ENCODE results near the gene RNU1-1.
"Not testable (repeated sequence)": the region's sequence is repeated elsewhere in the genome, so short reads cannot be mapped to it uniquely, and the experiment has no call there.

RNU1-1 gene

DNA sequence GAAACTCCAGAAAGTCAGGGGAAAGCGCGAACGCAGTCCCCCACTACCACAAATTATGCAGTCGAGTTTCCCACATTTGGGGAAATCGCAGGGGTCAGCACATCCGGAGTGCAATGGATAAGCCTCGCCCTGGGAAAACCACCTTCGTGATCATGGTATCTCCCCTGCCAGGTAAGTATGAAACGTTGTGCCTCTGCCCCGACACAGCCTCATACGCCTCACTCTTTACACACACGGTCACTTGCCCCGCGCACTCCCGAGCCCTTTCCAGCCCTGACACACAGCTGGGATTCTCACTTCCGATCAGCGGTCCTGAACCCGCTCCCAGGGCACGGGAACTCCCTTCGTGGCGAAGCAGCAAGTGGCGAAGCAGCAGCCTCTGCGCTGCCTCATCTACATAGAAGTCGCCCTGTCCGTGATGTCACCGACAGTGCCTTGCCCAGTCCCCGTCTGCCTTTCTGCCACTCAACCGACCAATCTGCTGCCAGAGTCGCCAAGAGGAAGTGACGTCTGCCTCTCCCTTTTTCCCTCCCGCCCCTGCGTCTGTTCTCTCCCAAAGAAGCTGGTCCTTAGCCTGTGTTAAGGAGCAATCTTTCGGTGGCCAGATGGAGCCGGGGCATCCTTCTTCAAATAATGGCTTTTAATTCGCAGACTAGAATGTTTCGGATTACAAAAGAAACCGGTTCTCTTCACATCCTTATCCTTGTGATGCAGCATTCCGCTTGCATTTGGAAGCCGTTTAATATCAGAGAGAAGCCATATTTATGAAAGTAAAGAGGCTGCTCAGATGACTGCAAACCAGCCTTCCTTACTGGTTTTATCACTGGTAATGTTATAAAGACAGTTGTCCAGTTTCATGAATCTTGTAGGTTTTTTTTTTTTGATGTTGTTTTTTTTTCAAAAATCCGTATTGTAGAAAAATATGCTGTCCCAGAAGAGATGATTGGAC is at the start of gene RNU1-1:
TSS of gene RNU1-1 (minus strand) at position 179 of the 949 bp plus-strand sequence.
- not testable (repeated sequence) for DNase-seq

DNA sequence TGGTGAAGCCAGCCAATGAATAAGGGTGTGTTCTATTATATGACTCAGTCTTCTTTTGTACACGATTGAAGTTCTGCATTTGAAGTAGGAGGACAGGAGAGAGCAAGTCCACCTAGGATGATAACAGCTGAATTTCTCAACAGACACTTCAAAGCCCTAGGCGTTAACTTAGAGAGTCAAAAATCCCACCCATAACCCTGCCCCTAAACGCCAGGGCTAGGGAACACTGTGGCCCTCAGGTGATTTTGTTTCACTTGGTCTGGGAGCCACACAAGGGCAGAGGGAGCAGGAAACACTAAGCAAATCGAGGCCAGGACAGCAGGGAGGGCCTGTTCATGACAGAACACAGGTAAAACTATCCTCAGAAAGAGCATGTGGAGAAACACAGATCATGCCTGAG is 47.0 kb upstream of the RNU1-1 start:
- DNase-seq = not testable (repeated sequence)

DNA sequence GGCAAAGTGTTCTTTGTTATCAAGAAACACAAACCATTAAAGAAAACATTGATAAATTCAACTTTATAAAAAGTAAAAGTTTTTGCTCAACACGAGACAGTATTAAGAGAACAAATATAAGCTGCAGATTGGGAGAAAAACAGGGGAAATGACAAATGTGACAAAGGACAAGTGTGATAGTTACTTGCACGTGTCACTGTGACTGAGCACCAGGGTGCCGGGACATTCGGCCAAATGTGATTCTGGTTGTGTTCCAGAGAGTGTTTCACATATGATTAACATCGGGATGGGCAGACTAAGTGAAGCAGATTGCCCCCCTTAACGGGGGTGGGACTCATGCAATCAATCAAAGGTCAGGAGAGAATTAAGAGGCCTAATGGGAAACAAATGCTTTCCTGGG is 46.4 kb upstream of the RNU1-1 start:
- DNase-seq = not testable (repeated sequence)

DNA sequence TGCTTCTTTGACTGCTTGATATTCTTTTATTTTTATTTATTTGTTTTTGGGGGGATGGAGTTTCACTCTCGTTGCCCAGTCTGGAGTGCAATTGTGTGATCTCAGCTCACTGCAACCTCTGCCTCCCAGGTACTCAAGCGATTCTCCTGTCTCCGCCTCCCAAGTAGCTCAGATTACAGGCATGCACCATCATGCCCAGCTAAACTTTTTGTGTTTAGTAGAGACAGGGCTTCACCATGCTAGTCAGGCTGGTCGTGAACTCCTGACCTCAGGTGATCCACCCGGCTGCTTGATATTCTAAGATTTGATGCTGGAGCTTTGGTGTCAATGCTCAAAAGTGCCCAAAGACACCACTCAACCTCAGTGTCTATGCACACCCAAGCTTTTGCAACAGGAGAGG is 45.6 kb upstream of the RNU1-1 start:
- DNase-seq = not testable (repeated sequence)

DNA sequence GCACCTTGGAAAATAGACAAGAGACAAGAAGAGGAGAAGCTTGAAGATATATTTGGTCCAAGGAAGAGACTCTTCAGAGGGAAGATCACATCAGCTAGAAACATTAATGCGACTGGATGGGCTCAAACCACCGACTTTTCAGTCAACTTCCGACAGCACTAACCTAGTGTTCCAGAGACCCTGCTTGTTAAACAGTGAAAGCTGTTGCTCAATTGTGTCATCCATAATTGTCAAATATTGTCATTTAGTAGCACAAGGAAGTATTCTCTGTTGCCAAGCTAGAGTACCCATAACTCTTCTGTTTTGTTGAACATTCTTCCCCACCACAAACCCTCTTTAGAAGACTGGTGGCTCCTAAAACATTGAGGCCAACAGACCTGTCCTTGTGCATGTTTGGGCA is 42.9 kb upstream of the RNU1-1 start:
- not testable (repeated sequence) for DNase-seq

DNA sequence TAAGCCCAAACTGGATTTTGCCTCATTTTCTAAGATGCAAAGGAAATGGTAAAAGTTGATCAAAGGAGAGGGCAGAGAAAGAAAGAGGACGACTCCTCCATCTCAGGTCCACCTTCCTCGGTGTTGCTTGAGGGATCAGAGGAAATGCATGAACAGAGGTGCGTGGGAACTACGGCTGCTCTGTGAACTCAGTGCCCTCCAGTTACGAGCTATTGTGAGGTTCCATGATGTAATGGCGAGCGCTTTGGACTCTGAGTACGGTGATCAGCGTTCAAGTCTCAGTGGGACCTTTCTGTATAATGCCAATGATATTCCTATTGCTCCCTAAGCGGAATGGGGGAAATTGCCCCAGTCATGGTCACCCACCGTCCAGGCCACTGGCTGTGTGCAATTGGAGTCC is 39.2 kb upstream of the RNU1-1 start:
- DNase-seq = not testable (repeated sequence)

DNA sequence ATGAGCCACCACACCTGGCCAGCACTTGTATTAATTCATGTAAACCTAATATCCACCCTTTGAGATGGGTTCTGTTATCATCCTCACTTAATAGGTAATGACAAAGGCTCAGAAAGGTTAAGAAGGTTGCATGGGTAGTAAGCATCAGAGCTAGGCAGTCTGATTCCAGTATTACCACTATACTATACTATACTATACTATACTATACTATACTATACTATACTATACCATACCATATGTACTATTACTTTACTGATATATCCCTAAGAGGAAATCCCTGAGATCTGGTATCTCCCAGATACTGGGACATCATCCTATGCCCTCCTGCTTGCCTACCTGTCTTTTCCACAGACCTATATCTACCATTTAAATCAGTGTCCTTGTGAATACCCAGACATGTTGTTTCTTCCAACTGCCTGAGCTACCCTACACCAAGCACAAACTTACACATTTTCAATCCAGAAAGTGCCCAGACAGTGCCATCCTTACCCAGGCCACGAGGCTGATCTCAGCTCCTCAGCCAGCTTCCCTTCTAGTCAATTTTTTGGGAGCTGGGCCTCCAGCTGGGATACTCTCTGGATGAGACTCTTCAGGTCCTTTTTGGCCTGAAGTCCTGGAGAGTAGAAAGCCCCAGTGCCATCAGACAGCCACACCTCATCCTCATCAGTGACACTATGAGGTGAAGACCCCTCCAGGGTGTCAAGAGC is 36.3 kb upstream of the RNU1-1 start:
- DNase-seq = not testable (repeated sequence)

DNA sequence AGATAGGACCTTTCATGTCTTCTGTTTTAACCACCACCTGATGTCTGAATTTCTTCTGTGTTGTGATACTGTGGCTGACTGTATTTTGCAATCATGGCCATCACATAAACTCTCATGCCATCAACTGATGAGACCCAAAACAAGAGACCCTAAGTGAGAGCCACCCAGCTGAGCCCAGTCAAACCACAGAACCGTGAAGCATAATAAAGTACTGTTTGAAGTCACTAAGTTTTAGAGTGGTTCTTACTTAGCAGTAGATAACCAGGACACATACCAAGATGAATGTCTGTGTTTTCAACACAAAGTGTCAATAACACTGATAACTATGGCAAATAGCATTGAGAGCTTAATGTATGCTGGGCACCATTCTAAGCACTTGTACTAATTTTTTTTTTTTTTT is 35.5 kb upstream of the RNU1-1 start:
- not testable (repeated sequence) for DNase-seq

DNA sequence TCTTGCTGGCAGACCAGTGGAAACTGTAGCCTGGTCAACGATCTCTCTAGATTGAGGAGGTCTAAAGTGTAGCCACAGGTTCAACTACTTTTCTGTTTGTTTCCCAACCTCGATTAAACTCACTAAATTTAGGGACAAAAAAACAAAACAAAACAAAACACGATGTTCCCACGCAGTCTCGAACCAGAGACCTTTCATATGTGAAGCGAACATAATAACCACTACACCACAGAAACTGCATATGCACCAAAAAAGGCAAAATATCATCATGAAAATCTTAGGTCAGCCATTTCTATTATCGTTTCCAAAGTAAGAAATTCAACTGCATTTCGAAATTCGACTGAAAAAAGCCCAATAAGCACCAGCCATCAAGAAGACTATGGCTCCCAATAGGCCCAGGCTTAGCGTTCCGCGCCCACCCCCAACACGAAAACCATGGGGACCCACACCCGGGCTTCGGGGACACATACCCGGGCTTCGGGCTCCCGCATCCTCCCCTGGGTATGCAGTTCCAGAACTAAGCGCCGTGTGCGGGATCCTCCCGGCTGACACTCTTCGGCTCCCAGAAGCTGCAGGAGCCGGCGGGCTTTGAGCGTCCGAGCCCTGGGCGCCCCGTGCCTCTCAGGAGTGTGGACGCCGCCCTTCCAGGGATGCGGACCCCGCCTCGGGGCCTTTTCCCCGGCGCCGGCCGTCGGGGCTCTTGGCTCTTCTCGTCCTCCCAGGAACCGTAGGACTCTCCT is 33.6 kb upstream of the RNU1-1 start:
- DNase-seq = not testable (repeated sequence)

DNA sequence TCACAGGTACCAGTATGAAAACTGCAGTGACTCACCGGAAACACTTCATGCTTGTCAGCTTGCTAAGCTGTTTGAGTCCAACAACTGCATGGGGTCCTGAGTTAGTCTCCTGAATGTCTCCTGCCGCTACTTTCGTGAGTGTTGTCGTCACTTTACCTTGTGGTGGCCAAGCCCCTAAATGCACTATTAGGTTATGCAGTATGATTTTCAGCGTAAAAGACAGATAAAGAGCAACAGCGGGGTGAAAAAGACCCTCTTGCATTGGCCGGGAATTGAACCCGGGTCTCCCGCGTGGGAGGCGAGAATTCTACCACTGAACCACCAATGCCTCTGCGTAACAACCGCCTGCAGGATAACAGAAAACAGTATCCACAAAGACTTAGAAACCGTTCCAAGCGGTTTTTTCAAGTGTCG is 31.6 kb upstream of the RNU1-1 start:
- not testable (repeated sequence) for DNase-seq

DNA sequence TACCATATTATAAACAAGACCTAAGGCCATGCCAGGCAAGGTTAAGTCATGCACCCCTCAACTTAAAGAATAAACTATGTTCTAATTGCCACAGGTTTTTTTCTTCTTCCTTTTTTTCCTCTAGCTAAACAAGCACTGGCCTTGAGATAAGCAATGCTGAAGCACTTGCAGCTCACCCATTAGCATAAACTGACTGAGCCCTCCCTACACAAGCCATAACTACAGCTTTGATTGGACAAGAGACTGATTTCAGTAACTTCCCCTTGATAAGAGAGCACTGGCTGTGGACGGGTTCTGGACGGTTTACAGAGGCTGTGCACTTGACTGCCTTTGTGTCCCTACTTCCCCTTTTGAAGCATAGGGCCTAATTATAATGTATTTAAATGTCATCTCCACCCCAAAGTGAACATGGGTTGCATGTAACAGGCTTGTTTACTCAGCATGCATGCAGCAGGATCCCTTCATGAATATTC is 26.4 kb upstream of the RNU1-1 start:
- DNase-seq = not testable (repeated sequence)

DNA sequence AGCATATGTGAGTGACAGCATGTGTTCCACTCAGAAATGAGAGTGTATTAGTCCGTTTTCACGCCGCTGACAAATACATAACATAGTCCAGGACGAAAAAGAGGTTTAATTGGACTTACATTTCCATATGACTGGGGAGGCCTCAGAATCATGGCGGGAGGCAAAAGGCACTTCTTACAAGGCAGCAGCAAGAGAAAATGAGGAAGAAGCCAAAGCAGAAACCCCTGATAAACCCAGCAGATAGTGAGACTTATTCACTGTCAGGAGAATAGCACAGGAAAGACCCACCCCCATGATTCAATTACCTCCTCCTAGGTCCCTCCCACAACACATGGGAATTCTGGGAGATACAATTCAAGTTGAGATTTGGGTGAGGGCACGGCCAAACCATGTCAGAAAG is 23.4 kb upstream of the RNU1-1 start:
- not testable (repeated sequence) for DNase-seq

DNA sequence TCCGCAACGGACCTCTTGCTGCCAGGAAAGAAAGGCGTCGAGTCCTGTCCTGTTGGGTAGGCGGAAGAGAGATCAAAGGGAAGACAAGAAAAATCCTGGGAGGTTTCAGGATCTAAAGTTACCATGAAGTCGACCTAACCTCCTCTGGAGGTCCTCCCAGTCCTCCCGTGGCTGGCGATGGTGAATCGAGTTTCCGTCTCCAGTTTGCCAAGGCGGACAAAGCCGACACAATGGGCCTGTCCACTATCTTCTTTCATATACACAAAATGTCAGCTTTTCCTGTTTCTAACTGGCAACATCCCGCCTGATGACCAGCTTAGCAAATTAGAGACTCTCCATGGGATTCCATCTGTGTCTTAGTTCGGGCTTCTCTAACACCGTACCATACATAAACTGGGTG is 22.7 kb upstream of the RNU1-1 start:
- not testable (repeated sequence) for DNase-seq

DNA sequence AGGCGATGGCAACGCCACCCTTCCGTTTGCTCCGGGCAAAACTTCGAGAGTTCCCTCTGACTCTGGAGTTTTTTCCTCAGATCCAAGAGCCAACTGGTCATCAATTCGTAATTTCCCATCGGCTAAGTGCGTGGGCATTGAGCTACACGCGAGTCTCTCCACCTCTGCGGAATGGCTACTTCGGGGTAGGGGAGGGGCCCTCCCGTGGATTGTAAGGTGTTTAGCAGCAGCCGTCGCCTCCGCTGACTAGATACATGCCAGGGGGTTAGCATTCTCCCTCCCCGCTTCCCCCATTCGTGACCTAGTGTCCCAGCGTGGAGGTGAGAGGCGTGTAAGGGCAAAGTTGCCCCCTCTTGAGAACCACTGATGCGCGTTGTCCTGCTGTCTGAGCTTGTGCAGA is 21.8 kb upstream of the RNU1-1 start:
- DNase-seq = not testable (repeated sequence)

DNA sequence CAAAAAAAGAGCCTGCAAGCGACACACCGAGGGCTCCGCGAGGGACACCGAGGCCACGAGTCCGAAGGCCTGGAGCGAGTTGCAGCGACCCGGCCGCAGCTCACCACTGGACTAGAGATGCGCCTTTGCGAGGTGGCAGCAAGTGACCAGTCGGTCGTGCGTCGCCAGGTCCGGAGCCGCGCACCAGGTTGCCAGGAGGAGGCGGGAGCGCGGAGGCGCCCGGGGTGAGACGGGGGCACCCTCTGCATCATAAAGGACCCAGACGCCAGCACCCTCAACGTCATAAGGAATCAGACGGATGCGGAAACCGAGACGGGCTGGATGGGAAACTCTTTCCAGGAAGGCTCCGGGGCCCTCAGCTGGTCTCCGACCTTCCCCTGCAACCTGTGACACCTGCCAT is 21.4 kb upstream of the RNU1-1 start:
- not testable (repeated sequence) for DNase-seq

DNA sequence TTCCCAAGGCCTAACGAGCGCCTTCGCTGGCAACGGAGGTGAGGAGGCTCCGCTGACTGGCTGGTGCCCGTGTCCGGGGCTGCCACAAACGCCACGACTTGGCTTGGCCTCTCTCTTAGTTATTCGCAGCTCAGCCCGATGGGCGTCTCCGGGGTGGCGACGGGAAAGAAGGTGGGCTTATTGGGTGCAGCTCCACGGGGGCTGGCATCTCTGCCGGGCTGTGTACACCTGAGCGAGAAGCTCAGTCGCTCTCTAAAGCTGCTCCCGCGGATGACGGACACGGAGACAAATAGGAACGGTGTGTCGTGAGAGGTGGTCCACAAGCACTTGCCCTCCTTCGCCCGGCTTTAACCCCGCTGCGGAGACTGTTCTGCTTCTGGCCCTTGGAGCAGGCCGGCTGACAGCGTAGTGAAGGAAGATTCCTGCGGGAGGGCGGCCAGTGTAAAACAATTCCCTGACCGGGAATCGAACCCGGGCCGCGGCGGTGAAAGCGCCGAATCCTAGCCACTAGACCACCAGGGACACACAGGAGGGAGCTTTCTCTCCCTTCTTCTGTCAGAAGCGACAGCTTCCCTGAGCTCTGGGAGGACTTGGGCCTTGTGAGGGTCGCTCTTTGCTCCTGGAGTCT is 20.9 kb upstream of the RNU1-1 start:
- not testable (repeated sequence) for DNase-seq

DNA sequence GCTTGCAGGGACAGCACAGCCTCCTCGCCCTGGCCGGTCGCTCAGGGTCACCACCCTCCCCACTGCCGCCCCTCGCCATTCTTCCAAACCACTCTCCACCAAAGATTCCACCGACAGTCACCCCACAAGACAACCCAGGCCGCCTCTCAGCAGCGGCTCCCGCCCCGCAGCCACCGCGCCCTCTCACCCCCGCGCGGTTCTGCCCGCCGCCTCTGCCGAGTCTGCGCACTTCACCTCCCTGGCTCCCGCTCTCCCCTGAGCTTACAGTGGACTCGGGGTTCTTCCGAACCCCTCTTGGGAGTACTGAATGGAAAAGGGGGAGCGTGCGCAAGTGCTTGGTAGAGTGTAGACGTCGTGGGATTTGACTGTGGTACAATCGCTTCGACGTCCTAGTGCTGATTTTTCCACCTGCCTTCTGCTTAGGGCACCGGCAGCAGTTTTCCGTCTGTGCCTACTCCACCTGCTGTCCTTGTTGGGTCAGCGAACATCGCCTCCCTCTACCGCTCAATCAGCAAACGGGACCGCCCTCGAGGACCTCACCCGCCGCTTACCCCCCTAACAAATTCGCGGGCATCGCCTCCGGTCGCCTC is 20.2 kb upstream of the RNU1-1 start:
- DNase-seq = not testable (repeated sequence)

DNA sequence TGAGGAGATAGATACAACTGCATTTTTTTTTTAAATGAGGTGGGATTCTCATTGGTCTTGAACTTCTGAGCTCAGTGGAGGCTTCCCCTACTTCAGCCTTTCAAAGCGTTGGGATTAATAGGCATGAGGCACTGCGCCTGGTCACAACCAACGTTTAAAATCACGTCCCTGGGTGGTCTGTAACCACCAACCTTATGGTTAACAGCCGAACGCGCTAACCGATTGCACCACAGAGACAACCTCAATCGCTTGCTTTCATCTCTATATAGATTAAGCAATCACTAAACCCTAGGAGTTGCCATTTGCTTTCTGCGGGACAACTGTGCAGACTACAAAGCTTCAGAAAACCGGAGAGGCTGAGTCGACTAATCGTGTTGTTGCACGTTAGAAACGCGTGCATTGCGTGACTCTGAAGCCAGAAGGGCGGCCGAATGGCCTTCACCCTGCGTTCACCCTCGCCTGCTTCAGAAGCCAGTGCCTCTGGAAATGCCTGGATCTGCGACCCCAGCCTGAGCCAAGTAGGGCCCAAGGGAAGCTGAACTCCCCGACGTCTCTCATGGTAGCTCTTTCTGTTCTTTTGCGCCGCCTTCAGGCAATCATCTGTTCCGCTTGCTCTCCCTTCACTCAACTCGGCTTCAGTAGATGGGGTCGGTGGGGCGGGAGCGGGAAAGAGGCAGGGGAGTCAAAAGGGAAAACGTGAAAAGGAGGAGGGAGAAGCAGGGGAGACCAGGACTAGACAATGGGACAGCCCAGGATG is 18.3 kb upstream of the RNU1-1 start:
- DNase-seq = not testable (repeated sequence)

DNA sequence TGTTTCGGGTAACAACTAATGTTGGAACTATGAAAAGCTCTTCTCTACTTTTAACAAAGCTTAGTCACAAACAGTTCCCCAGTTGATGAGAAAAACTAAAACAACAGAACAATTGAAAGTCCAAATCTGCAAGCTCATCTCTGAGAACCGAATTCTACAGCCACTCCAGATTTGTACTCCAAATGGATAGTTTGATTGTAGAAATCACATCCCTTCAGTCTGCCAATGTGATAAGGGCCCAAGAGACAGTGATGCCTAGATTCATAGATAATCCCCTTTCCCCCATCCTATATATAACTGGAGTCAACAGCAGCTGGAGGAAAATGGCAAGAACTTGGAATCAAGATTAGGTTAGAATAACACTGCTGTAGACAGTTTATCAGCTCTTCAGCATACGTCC is 14.3 kb upstream of the RNU1-1 start:
- not testable (repeated sequence) for DNase-seq

DNA sequence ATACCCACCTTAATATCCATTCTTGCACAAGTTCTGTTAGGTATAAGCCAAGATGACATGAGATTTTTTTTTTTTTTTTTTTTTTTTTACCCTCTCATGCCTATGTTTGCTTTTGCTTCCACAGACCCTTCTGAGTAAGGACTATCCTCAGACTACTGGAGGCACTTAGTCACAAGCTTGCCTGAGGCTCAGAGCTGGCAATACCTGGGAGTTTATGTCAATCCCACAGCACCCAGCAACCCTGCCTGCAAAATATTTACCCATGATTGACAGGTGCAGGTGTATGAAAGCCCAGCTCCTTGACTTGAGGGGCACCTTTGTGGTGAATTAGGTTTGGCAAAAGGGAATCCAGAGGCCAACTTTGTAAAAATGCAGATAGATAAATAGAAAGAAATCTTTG is 11.7 kb upstream of the RNU1-1 start:
- DNase-seq = not testable (repeated sequence)

DNA sequence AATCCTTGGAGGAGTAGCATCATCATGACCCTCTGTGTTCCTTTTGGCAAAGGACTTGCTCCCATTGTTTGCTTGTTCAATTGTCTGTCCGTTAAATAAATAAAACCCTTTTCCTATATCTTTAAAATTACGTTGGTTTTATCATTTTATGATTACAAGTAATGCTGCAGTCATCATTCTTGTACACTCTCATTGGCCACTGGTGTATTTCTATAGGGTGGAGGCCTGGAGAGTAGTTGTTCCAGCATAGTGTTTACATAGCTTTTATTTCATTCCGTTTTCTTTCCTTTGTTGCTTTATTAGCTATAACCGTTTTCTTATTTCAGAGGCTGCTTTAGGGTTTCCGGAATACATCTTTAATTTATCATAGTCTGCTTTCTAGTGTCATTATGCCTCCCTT is 7.6 kb upstream of the RNU1-1 start:
- not testable (repeated sequence) for DNase-seq

DNA sequence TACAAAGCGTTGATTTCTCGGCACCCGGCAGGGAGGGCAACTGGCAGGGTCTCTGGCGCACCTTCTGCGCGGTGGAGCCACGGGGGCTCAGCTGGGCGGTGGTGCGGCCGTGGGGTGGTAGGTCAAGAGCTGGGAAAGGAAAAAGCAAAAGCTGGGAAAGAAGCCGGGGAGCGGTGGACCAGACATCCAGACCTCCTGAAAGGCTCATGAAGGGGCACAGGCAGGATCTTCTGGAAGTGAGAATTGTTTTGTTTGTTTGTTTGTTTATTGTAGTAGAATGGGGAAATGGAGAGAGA is 7.2 kb upstream of the RNU1-1 start:
- no peak for DNase-seq
